ENCODE data around the gene BICD1. TPM values are rescaled to one million over a fixed set of nuclear protein-coding genes. Genes with fewer than 3 reads are reported as not detected.

BICD1 gene
- total and polyA plus RNA-seq, 2 of the 13 experiments (the other 11 are each of a cell fraction or from before 2014, with no cell fraction given), result 4.5 to 5.2 TPM

DNA sequence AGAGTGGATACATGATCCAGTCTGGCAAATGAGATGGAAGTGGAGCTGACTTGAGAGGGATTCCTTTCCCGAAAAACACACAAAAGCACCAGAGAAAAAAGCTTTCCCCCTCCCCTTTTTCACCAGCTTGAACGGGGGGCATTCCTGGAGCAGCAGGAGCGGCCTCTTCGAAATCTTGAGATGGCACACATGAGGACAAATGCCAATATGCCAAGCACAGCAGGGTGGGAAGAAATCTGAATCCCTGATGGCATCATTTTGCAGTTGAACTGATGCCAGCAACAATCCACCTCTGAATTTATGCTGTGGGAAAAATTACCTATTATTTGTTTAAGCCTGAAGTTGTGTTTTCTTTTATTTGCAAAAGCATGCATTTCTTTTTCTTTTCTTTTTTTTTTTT is 29.7 kb upstream of the BICD1 start:
- no peaks in the 10 kb centered on the region for H3K4me1 ChIP-seq (ENCODE audit: insufficient read depth, low read length)
- intact Hi-C loops (cut with micrococcal nuclease; ENCODE audit: unreplicated experiment), result no loop called here
- H3K4me2 ChIP-seq (ENCODE audit: low read depth, low read length), result no peak overlapping the region
- H3K9ac ChIP-seq (ENCODE audit: insufficient read depth, low read depth, low read length), result no peak overlapping the region
- H2AFZ ChIP-seq (ENCODE audit: low read length), result no peak overlapping the region
- 15% methylated on average over 4 of the region's 4 CpGs for WGBS (ENCODE audit: low lambda C conversion rate)
- H3K4me3 ChIP-seq (replicated peaks in 1 of 3; ENCODE audit: insufficient read depth in 1 of 3, low read depth in 2 of 3, low read length in 3 of 3), result no peak overlapping the region
- no TSS peak for BruUV-seq (replicated peaks)
- H3K9me3 ChIP-seq (ENCODE audit: low read length), result peaks cover 8% of the 10 kb centered on the region; the same call in 1 of the 2 replicates
- no peaks in the 10 kb centered on the region; a peak in 1 of 5 replicates for H3K27me3 ChIP-seq (ENCODE audit: control insufficient read depth in 1 of 2, insufficient read depth in 2 of 2, low read length in 2 of 2)
- no peaks in the 10 kb centered on the region for H3K36me3 ChIP-seq (replicated peaks in 1 of 2; ENCODE audit: control insufficient read depth in 1 of 2, insufficient read depth in 2 of 2, low read length in 2 of 2)
- no peaks in the 10 kb centered on the region for H3K79me2 ChIP-seq (ENCODE audit: insufficient read depth, low read length)
- ChIA-PET CTCF (ENCODE audit: low intra/inter-chr PET ratio, low total read pairs) (no interaction called here), POLR2A (no interaction called here)
- no peak overlapping the region for H3K27ac ChIP-seq (ENCODE audit: extremely low read length, insufficient read depth, low read length)
- H4K20me1 ChIP-seq (ENCODE audit: insufficient read depth, low read length), result no peaks in the 10 kb centered on the region
- in situ Hi-C loops (cut with HindIII; ENCODE audit: extremely low pct_ligation_motif_present, low pct_unique_long_range_greater_than_20kb), result no loop called here
- ATAC-seq (no peak), DNase-seq (ENCODE audit: low spot score) (no peak), FAIRE-seq (no peak)
- TF ChIP-seq ATM (IDR thresholded peaks at IDR 0.05; ENCODE audit: borderline replicate concordance), result no peak
- no peak for TF ChIP-seq NR2C2 (CRISPR knock-in tag; IDR thresholded peaks at IDR 0.05; ENCODE audit: borderline replicate concordance)
- TF ChIP-seq THAP11 (CRISPR knock-in tag; IDR thresholded peaks at IDR 0.05), result no peak
- TF ChIP-seq NBN (conservative IDR thresholded peaks at IDR 0.05), result no peak
- TF ChIP-seq KAT8 (CRISPR knock-in tag; IDR thresholded peaks at IDR 0.05), result no peak
- TF ChIP-seq FOXM1 (CRISPR knock-in tag; IDR thresholded peaks at IDR 0.05), result no peak
- no peak for TF ChIP-seq GPN1 (CRISPR knock-in tag; IDR thresholded peaks at IDR 0.05; ENCODE audit: borderline replicate concordance)
- TF ChIP-seq KDM3A (CRISPR knock-in tag; IDR thresholded peaks at IDR 0.05; ENCODE audit: low read depth), result no peak
- no peak for TF ChIP-seq ZNF260 (CRISPR knock-in tag; IDR thresholded peaks at IDR 0.05; ENCODE audit: borderline replicate concordance, low read depth)
- TF ChIP-seq, protein P1, sequence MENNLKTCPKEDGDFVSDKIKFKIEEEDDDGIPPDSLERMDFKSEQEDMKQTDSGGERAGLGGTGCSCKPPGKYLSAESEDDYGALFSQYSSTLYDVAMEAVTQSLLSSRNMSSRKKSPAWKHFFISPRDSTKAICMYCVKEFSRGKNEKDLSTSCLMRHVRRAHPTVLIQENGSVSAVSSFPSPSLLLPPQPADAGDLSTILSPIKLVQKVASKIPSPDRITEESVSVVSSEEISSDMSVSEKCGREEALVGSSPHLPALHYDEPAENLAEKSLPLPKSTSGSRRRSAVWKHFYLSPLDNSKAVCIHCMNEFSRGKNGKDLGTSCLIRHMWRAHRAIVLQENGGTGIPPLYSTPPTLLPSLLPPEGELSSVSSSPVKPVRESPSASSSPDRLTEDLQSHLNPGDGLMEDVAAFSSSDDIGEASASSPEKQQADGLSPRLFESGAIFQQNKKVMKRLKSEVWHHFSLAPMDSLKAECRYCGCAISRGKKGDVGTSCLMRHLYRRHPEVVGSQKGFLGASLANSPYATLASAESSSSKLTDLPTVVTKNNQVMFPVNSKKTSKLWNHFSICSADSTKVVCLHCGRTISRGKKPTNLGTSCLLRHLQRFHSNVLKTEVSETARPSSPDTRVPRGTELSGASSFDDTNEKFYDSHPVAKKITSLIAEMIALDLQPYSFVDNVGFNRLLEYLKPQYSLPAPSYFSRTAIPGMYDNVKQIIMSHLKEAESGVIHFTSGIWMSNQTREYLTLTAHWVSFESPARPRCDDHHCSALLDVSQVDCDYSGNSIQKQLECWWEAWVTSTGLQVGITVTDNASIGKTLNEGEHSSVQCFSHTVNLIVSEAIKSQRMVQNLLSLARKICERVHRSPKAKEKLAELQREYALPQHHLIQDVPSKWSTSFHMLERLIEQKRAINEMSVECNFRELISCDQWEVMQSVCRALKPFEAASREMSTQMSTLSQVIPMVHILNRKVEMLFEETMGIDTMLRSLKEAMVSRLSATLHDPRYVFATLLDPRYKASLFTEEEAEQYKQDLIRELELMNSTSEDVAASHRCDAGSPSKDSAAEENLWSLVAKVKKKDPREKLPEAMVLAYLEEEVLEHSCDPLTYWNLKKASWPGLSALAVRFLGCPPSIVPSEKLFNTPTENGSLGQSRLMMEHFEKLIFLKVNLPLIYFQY (CRISPR knock-in tag; IDR thresholded peaks at IDR 0.05; ENCODE audit: borderline replicate concordance), result no peak
- no peak for TF ChIP-seq U2AF2 (IDR thresholded peaks at IDR 0.05; ENCODE audit: low read depth, low read length)
- TF ChIP-seq THAP9 (CRISPR knock-in tag; IDR thresholded peaks at IDR 0.05; ENCODE audit: borderline replicate concordance), result no peak
- TF ChIP-seq ZXDC (CRISPR knock-in tag; IDR thresholded peaks at IDR 0.05), result no peak
- no peak for TF ChIP-seq HIVEP1 (CRISPR knock-in tag; IDR thresholded peaks at IDR 0.05)
- TF ChIP-seq, protein P2, sequence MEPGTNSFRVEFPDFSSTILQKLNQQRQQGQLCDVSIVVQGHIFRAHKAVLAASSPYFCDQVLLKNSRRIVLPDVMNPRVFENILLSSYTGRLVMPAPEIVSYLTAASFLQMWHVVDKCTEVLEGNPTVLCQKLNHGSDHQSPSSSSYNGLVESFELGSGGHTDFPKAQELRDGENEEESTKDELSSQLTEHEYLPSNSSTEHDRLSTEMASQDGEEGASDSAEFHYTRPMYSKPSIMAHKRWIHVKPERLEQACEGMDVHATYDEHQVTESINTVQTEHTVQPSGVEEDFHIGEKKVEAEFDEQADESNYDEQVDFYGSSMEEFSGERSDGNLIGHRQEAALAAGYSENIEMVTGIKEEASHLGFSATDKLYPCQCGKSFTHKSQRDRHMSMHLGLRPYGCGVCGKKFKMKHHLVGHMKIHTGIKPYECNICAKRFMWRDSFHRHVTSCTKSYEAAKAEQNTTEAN (CRISPR knock-in tag; conservative IDR thresholded peaks at IDR 0.05), result no peak
- no peak for TF ChIP-seq ELF3 (CRISPR knock-in tag; IDR thresholded peaks at IDR 0.05)

Measured in HepG2 (cell line).